ENCODE measurements around the gene EDAR. TPM values are rescaled to one million over a fixed set of nuclear protein-coding genes. Genes with fewer than 3 reads are reported as not detected.

EDAR gene
- polyA plus RNA-seq, 6 donors from 2014 or later = 0.05 TPM; not detected in 5

DNA sequence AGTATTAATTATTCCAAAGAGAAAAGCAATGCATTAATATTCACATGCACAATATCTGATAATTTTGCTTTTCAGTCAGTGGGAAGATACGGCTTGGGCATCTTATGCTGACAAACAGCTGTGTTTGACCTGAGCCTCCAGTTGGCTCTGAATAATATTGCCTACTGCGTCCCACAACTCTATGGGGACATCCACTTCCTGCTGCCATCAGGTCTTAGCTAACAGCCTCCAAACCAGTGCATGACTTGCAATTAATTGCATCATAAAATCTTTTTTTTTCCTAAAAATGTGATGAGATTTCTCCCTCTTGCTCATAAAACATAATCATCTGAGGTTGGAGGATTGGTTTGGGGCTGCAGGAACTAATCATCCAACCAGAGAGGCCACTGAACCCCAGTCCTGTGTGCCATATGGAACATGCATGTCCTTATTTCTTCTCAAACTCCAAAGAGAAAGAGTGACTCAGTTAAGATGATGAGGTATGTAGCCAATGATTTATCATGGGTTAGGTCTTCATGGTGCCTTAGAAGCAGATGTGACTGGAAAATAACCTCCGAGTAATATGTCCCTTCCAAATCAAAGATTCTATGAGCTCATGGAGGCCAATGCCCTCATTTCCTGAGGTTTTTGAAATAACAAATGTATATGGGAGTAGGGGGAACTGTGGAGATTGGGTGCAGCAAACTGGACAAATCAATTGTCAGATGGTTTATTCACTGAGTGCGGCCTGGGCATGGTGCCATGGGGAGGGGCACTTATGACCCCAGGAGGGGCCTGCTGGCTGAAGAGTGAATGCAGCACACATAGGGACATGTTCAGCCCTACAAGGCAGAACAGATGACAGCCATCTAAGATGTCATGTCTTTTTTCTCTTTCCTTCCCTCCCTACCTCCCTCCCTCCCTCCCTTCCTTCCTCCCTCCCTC, 39.4 kb downstream of the EDAR start:
- H3K27me3 Mint-ChIP-seq = peaks cover 0 to 14% (median 4%) of the 10 kb centered on the region in 3 donors
- no peaks in the 10 kb centered on the region for H3K4me1 Mint-ChIP-seq
- peaks cover 0 to 27% of the 10 kb centered on the region in 2 donors for H3K36me3 Mint-ChIP-seq
- DNase-seq = no peak
- H3K4me3 Mint-ChIP-seq = no peak overlapping the region
- ATAC-seq (ENCODE audit: low read depth in 2 of 2) = no peak
- no peak overlapping the region for H3K27ac Mint-ChIP-seq
- H3K9me3 Mint-ChIP-seq = peaks cover 10 to 61% (median 44%) of the 10 kb centered on the region in 7 donors

DNA sequence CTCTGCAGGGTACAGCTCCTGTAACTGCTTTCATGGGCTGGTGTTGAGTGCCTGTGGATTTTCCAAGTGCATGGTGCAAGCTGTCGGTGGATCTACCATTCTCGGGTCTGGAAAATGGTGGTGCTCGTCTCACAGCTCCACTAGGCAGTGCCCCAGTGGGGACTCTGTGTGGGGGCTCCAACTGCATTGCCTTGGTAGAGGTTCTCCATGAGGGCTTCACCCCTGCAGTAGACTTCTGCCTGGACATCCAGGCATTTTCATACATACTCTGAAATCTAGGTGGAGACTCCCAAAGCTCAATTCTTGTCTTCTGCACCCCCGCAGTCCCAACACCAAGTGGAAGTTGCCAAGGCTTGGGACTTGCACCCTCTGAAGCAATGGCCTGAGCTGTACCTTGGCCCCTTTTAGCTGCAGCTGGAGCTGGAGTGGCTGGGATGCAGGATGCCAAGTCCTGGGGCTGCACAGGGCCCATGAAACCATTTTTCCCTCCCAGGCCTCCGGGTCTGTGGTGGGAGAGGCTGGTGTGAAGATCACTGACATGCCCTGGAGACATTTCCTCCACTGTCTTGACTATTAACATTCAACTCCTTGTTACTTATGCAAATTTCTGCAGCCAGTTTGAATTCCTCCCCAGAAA, 41.6 kb downstream of the EDAR start:
- Mint-ChIP-seq H3K27me3 (peaks cover 0 to 14% (median 7%) of the 10 kb centered on the region in 3 donors), H3K9me3 (peaks cover 10 to 48% (median 39%) of the 10 kb centered on the region in 7 donors), H3K36me3 (peaks cover 0 to 26% of the 10 kb centered on the region in 2 donors), H3K27ac (no peak overlapping the region), H3K4me3 (no peak overlapping the region), H3K4me1 (no peaks in the 10 kb centered on the region)
- ATAC-seq (ENCODE audit: low read depth in 2 of 2) (no peak), DNase-seq (no peak)

DNA sequence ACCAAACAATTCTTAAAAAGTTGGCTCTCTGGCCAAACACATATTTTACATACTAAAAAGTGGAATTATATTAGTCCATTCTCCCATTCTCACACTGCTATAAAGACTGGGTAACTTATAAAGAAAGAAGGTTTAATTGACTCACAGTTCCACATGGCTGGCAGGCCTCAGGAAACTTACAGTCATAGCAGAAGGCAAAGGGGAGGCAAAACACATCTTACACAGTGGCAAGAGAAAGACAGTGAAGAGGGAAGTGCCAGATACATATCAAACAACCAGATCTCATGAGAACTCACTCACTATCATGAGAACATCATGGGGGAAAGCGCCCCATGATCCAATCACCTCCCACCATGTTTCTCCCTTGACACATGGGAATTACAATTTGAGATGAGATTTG, 42.6 kb downstream of the EDAR start:
- peaks cover 0 to 17% of the 10 kb centered on the region in 2 donors for H3K36me3 Mint-ChIP-seq
- ATAC-seq (ENCODE audit: low read depth in 2 of 2) (no peak), DNase-seq (no peak)
- H3K27ac Mint-ChIP-seq = no peak overlapping the region
- H3K4me3 Mint-ChIP-seq = no peak overlapping the region
- peaks cover 0 to 14% (median 3%) of the 10 kb centered on the region in 3 donors for H3K27me3 Mint-ChIP-seq
- H3K4me1 Mint-ChIP-seq = no peaks in the 10 kb centered on the region
- peaks cover 7 to 39% (median 30%) of the 10 kb centered on the region in 7 donors for H3K9me3 Mint-ChIP-seq

DNA sequence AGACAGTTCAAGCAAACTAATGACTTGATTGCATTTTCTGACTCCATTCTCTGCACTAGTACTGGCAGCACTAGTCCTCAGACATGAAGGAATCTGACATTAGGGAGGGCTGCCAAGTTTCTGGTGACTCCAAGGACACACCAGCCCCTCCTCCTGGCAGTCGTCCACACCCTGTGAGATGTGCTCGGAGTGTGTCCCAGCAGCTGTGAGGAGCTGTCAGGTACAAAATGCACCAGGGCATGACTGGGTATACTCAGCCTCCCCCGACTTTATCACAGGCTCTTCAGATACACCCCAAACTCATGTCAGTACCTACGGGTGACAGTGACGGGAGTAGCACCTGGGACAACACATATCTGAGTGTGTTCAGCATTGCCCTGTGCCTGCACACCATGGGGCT, 43.1 kb downstream of the EDAR start:
- peaks cover 0 to 9% (median 3%) of the 10 kb centered on the region in 3 donors for H3K27me3 Mint-ChIP-seq
- ATAC-seq (ENCODE audit: low read depth in 2 of 2) (no peak), DNase-seq (no peak)
- no peak overlapping the region for H3K27ac Mint-ChIP-seq
- H3K4me3 Mint-ChIP-seq = peak overlapping the region in 1 of 8 donors; percentile 0
- no peaks in the 10 kb centered on the region for H3K4me1 Mint-ChIP-seq
- H3K36me3 Mint-ChIP-seq = peaks cover 0 to 17% of the 10 kb centered on the region in 2 donors
- H3K9me3 Mint-ChIP-seq = peaks cover 7 to 35% (median 30%) of the 10 kb centered on the region in 7 donors

DNA sequence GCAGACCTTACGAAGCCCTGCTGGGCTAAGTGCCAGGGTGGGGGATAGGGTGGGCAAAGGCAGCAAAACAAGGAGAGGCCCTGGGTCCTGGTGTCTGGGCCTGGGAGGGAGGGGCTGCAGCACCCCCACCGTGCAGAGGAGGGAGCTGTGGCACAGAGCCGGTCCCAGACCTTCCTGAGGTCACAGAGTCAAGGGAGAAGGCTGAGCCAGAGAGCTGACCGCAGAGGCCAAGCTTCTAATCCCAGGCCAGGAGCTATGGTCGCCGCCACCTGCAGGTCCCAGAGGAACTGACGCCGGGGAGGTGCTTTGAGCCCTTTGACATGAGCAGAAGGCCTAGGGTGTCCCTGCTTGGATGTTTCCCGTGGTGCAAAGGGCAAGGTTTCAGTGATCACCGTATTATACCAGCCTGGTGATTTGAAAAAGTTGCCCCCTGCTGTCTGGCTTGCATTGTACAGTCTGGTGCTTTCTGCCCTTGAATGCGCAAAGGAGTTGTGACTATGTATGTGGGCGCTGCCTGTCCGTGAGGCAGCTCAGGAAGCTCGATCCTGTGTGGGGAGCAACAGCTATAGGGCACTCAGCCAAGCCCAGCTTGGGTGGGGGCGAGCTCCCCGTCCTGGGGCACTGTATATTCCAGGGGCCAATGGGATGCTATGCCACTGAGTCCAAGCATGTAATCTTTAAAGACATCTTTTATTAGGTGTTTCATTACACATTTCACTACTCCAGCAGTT, 44.3 kb downstream of the EDAR start:
- Mint-ChIP-seq H3K4me3 (no peak overlapping the region), H3K36me3 (peaks cover 0 to 17% of the 10 kb centered on the region in 2 donors), H3K27ac (no peak overlapping the region), H3K9me3 (peaks cover 7 to 34% (median 30%) of the 10 kb centered on the region in 7 donors), H3K4me1 (no peaks in the 10 kb centered on the region), H3K27me3 (peaks cover 0 to 6% (median 0%) of the 10 kb centered on the region in 3 donors)
- DNase-seq (no peak), ATAC-seq (ENCODE audit: low read depth in 2 of 2) (no peak)

DNA sequence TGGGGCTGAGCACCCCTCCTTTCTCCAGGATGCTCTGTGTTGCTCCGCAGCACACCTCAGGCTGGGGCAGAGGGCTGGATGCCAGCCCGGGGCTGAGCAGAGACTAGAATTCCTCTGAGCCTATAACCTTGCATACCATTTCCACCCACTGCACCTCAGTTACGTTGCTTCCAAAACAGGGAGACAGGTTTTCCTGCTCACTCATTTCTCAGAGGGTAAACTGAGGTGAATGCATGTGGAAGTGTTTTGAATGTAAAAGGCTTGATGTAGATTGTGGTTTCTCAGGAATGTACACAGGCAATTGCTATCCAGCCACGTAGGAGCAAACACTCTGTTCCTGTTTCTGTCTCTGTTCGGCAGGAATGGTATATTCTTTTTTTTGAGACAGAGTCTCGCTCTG, 45.3 kb downstream of the EDAR start:
- H3K27me3 Mint-ChIP-seq = peaks cover 0 to 11% (median 0%) of the 10 kb centered on the region in 3 donors
- H3K4me1 Mint-ChIP-seq = peaks cover 0 to 1% (median 0%) of the 10 kb centered on the region in 3 donors
- H3K27ac Mint-ChIP-seq = peak overlapping the region in 1 of 6 donors; percentile 18
- peaks cover 7 to 34% (median 25%) of the 10 kb centered on the region in 7 donors for H3K9me3 Mint-ChIP-seq
- no peak overlapping the region for H3K4me3 Mint-ChIP-seq
- H3K36me3 Mint-ChIP-seq = peaks cover 0 to 17% of the 10 kb centered on the region in 2 donors
- no peak for ATAC-seq (ENCODE audit: low read depth in 2 of 2)
- DNase-seq = no peak

DNA sequence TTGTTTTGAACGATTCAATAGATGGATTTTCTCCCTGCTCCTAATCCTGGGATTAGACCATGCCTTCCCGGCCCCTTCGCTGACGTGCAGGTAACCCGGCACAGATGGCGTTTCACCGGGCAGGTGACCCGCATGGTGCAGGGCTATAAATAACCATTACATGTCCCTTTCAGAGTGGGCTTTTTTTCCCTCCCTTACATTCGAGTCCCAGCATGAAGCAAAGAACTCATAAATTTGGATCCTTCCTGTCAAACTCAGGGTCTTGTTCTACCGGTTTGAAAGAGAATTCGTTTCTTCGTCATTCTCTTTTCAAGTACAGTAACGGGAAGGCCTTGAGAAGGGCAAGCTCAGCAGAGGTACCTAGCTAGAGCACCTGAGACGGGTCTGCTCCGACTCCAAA, 46.1 kb downstream of the EDAR start:
- H3K27ac Mint-ChIP-seq = no peak overlapping the region
- peaks cover 0 to 26% (median 17%) of the 10 kb centered on the region in 7 donors for H3K9me3 Mint-ChIP-seq
- H3K36me3 Mint-ChIP-seq = peaks cover 0 to 9% of the 10 kb centered on the region in 2 donors
- H3K27me3 Mint-ChIP-seq = peaks cover 0 to 11% (median 0%) of the 10 kb centered on the region in 3 donors
- no peak for ATAC-seq (ENCODE audit: low read depth in 2 of 2)
- no peak for DNase-seq
- H3K4me3 Mint-ChIP-seq = no peak overlapping the region
- peaks cover 0 to 2% (median 0%) of the 10 kb centered on the region in 3 donors for H3K4me1 Mint-ChIP-seq

DNA sequence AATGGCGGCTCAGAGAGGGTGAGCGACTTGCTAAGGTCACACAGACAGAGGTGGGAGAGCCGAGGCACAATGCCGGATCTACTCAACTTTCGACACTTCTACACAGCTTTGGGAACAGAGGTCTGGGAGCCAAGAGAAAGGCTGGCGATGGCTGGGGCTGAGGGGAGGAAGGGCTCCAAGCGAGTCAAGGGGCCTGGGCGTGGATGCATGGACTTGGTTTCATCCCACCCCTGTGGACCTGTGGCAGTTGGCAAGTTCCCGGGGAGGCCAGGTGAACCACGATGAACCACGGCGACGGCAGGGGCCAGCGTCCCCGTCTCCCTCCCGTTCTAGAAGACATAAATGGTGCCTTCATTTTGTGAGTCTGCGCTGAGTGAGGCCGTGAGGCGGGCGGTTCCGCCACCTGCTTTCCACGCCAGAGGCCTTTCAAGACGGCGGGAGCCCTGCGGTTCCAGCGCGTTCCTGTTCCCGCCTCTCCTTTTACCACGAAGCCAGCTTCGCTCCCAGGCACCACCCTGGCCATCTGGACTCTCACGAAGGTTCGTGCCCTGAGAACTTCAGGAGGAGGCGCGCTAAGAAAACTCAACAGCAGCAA, 46.7 kb downstream of the EDAR start:
- Mint-ChIP-seq H3K27me3 (peaks cover 0 to 11% (median 0%) of the 10 kb centered on the region in 3 donors), H3K36me3 (peaks cover 0 to 6% of the 10 kb centered on the region in 2 donors), H3K4me1 (peaks cover 0 to 2% (median 0%) of the 10 kb centered on the region in 3 donors), H3K9me3 (peaks cover 0 to 21% (median 15%) of the 10 kb centered on the region in 7 donors), H3K4me3 (no peak overlapping the region), H3K27ac (no peak overlapping the region)
- ATAC-seq (ENCODE audit: low read depth in 2 of 2) = no peak
- DNase-seq = no peak

DNA sequence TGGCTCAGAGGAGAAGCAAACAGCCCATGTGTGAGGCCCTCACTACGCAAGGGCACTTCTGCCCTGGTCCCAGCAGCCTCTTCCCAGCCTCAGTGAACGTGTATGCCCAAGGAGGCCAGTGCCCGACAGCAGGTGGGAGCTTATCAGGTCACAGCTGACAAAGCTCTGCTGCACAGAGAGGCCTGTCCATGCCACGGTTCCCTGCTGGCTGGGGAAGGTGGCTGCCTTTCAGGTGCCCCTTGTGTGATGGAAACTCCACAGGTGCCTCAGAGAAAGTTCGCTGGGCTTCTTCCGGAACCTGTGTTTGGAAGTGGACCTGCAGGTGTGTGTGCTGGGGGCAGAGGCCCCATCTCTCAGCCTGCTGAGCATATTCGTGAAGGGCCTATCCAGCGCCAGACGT, 47.3 kb downstream of the EDAR start:
- ATAC-seq (ENCODE audit: low read depth in 2 of 2) (no peak), DNase-seq (no peak)
- H3K4me3 Mint-ChIP-seq = no peak overlapping the region
- peaks cover 0 to 5% of the 10 kb centered on the region in 2 donors for H3K36me3 Mint-ChIP-seq
- peaks cover 0 to 2% (median 0%) of the 10 kb centered on the region in 3 donors for H3K4me1 Mint-ChIP-seq
- no peak overlapping the region for H3K27ac Mint-ChIP-seq
- H3K9me3 Mint-ChIP-seq = peaks cover 0 to 16% (median 11%) of the 10 kb centered on the region in 7 donors
- peaks cover 0 to 11% (median 0%) of the 10 kb centered on the region in 3 donors for H3K27me3 Mint-ChIP-seq

DNA sequence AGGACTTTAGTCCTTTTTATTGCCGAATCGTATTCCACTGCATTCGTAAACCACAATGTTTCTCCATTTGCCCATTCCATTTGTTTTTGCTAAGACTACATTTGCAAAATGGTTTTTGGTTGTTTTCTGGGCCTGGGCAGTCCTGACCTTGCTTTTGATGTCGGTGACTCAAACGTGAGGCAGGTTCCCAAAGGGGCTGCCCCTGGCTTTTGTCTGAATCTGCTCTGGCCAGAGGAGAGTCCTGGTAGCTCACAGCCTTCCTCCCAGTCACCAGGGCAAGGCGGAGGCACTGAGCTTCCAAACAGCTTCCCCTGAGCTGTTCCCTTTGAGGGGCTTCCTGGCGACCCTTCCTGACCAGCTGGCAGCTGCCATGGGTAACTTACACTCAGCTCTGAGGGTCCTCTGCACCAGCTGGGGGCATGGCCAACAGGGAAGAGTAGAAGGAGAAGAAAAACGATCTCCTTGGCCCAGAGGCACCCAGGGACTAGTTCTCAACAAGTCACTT, 47.8 kb downstream of the EDAR start:
- Mint-ChIP-seq H3K4me3 (no peak overlapping the region), H3K27me3 (peaks cover 0 to 11% (median 0%) of the 10 kb centered on the region in 3 donors), H3K27ac (no peak overlapping the region), H3K36me3 (no peaks in the 10 kb centered on the region), H3K9me3 (peaks cover 0 to 10% (median 6%) of the 10 kb centered on the region in 7 donors), H3K4me1 (peaks cover 0 to 2% (median 0%) of the 10 kb centered on the region in 3 donors)
- DNase-seq (no peak), ATAC-seq (ENCODE audit: low read depth in 2 of 2) (no peak)

DNA sequence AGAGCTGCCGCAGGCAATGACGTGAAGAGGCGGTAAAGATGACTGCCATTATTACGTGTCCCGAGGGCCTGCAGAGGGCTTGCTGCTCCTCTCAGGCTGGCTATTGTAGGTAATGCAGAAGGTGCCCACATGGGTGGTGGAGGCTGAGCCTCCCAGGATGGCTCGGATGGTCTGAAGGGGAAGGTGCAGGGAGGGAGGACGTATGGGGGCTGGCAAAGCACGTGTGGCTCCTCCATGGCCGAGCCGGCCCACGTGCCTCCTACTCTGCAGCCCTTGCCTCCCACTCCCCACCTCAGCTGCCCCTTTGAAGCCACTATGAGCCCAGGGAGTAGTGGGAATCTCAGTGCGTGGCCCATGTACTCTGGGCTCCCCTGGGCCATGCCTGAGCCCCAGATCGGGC, 48.9 kb downstream of the EDAR start:
- ATAC-seq (ENCODE audit: low read depth in 2 of 2) (no peak), DNase-seq (no peak)
- H3K4me1 Mint-ChIP-seq = peaks cover 0 to 2% (median 0%) of the 10 kb centered on the region in 3 donors
- no peaks in the 10 kb centered on the region for H3K9me3 Mint-ChIP-seq
- H3K27me3 Mint-ChIP-seq = peaks cover 0 to 11% (median 0%) of the 10 kb centered on the region in 3 donors
- H3K36me3 Mint-ChIP-seq = no peaks in the 10 kb centered on the region
- H3K27ac Mint-ChIP-seq = no peak overlapping the region
- H3K4me3 Mint-ChIP-seq = no peak overlapping the region

DNA sequence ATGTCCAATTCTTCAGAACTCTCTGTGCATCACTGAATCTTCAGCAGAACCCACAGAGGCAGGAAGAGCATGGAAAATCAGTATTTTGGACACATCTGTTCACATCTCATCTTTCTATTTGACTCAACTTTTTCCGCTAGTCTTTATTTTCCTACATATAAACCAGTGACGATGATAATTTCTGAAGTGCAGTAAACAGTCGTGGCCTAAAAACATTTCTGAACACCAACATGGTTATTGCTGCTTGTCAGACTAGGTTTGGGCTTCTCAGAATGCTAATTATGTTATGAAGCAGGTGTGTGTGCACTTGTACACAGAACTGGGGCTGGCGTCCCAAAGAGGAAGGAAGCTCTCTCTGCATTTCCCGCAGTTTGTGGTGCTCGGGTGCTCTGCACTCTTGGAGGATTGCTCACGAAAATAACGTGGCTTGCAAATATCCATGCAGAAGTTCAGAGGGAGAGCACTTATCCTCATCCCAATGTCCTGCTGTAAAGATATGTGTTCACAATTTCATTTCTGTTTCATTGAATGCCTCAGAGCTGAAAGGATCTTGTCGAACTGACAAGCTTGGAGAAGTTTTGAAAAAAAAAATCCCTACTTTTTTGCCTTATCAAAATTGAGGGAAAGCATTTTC, 50.8 kb downstream of the EDAR start:
- no peak for DNase-seq
- Mint-ChIP-seq H3K4me1 (peaks cover 0 to 2% (median 0%) of the 10 kb centered on the region in 3 donors), H3K4me3 (no peak overlapping the region), H3K9me3 (no peaks in the 10 kb centered on the region), H3K27me3 (peaks cover 0 to 8% (median 0%) of the 10 kb centered on the region in 3 donors), H3K36me3 (no peaks in the 10 kb centered on the region), H3K27ac (no peak overlapping the region)
- ATAC-seq (ENCODE audit: low read depth in 2 of 2) = no peak

Data from naive B cell (primary cell).